Activated effector memory CD4-positive, alpha-beta T cell treated with anti-CD3 and anti-CD28 coated beads, Interleukin-2, amount 50 U/mL, for 16 hours (primary cell): ENCODE data around the gene ETS1.

Source experiments
- DNase-seq: peaks from one replicate; pipeline ENCODE4 v3.0.0-alpha.2; 2020

Gene ETS1

DNA sequence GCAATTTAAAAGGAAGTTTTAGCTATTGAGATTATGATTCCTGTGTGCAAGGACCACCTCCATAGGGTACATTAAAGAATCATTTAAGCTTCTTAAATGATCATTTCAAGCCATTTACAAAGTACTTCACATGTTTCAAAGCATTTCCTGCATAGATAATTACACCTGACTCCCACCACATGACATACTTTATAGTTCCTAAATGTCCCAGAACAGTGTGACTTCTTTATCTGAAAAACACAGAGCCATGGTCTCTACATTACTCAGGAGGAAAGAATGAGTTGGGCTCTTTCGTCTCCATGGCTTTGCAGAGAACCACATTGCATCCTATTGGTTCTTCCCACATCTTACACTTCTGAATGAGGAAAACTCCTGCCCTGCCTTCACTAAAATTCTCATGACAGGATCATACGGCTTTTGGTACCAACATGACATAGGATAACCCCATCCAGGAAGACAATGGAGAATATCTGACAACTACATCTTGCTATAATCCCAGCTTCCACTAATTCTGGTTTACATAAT lies 88.6 kb downstream of the ETS1 start:
- no peak for DNase-seq

GRCh38 chr11:128497776-128498095 lies 89.6 kb downstream of the ETS1 start:
- no peak for DNase-seq

DNA sequence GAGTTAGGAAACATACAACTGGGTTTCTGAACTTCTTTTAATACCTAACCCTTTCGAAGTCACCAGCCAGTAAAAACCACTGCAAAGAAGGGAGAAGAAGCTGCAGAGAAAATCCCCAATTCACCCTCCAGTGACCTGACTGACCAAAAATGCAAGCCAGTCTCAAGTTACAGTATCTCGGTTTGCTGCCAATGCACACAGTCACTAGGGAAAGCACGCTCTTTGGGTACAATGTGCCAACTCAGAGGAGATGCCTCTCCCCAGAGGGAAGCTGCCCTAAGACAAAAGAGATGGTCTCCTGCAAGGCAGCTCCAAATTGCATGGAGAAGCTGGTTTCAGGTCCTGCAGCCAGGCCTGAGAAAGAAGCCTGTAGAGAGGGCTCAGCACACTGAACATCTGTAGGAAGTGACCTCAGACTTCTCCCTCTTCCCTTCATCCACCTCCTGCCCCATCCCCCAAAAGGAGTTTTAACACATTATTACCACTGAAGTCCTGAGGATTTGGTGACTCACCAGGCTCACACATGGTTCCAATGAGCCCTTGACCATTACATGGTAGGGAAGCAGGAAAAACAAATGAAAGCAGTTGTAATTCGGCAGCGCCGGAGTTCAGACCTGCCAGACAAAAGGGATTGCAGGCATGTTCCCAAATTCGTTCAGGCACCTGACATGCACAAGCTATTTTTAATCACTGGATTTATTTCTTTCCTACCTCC lies 90.1 kb downstream of the ETS1 start:
- no peak for DNase-seq

- DNase-seq = no peak
Observed at GRCh38 chr11:128496692-128497060, 90.7 kb downstream of the ETS1 start.

GRCh38 chr11:128496249-128496648 lies 91.1 kb downstream of the ETS1 start:
- no peak for DNase-seq

DNA sequence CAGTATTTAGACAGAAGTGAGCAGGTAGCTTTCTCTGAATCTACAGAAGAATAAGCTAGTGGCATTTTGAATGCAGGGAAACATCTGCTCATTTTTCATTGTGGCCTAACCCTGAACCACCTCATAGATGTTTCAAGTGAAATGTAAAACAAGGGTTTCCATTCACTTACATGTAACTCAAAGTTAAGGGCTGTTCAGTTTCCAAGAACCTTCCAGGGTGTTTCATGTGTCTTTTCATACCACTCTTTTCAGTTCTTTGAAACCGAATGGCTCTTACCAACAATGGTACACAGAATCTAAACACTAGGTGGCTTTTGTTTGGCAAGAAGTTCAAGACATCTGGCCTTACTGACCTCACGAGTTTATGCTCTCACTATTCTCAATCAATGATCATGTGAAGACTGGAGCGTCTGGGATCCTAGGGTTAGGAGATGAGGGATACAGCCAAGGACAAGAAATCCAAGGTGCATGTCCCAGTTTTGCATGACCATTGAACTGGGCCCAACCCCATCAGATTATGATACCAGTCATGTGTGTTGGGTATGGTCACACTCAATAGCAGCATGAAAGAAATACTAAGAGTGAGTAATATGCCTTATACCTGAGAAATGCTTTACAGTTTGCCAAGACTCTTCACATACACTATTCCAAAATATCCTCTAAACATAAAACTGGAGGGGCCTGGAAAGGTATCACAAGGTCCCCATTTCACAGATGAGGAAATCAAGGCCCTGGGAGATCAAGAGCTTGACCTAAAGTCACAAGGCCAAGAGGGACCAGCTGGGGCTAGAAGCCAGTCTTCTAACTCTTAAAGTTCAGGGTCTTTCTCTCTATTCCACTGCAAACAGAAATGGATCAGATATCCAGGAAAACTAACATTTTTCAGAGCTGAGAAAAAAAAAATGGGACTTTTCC lies 92.7 kb downstream of the ETS1 start:
- DNase-seq = no peak

GRCh38 chr11:128493570-128493965 lies 93.8 kb downstream of the ETS1 start:
- no peak for DNase-seq

- DNase-seq = no peak
Observed at GRCh38 chr11:128492903-128493569, 94.3 kb downstream of the ETS1 start.

DNA sequence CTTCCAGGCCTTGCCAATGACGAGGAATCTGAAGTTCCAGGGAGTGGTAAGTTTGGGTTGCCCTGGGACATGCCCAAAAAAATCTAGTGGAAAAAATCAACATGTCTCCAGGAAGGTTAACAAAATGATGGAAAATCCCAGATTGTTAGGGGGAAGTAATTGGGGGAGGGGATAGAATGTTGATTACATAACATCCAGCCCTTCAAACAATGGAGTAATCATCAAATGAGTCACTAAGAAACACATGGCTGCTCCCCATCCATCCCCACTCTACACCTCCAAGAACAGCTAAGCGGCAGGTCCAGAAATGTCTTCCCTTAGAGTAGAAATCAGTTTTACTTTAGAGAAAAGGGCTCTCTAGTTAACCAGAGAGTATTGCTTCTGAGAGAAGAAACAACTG lies 94.9 kb downstream of the ETS1 start:
- DNase-seq = no peak

DNA sequence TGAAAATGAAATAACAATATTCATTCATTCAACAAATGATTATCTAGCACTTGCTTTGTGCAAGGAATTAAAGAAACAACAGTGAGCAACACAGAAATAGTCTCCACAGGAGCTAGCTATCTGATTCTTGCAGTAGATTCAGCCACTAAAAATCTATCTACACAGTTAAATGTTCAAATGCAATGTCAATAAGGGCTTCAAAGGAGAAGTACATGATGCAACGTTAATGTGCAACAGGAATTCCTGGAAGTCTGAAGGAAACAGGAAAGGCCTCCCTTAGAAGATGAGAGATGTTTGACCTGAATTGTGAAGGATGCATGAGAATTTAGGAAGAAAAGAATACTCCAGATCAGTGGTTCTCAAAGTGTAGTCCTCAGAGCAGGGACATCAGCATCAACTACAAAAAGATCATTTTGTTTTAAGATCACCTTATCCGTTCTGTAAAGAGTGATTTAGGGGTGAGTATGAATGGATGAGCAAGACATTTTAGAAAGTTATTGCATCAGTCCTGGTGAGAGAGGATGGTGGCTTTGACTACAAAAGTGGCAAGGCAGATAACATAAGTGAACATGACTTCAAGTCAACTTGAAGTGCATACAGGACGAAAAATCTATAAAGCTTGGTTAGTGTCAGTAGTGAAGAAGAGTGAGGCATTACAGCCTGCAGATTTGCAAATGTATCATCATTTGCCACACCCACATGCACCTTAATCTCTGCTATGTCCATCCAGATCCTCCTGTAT lies 96.0 kb downstream of the ETS1 start:
- DNase-seq = no peak

GRCh38 chr11:128490092-128490491 lies 97.3 kb downstream of the ETS1 start:
- DNase-seq = no peak

DNA sequence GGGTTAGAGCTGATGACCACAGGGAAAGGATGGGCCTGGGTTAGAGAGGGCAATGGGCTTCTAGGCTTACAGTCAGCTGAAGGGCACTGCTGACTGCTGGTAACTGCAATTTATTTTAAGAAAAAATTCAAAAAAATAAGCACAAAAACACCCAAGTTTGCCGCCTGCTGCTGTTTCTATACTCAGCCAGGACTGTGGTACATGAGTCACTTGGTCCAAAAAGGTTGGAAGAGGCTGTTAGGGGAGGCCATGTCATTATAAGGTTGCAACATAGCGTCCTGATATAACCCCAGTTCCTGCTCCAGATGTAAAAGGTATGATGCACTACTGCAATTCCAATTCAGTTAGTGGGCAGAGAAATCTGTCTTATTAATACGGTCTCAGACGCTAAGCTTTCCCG lies 98.9 kb downstream of the ETS1 start:
- peak; percentile 67 for DNase-seq

GRCh38 chr11:128487978-128488377 lies 99.4 kb downstream of the ETS1 start:
- no peak for DNase-seq

DNA sequence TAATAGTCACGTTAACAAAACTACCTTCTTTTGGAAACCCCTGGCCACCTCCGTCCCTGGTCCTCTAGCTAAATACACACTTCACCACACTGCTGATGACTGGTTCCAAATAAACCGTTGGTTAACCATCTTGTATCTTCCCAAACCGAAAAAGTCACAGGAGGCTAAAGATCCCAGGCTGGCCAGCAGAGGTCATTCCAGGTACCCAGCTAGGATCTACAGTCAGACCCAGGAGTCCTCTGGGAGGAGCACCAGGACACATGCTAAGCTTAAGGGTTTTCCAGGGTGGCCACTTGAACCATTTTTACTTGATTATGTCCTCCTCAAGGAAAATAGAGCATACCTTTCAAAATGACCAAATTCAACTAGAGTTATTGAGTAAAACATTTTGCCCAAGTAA lies 103.2 kb downstream of the ETS1 start:
- DNase-seq = no peak

DNA sequence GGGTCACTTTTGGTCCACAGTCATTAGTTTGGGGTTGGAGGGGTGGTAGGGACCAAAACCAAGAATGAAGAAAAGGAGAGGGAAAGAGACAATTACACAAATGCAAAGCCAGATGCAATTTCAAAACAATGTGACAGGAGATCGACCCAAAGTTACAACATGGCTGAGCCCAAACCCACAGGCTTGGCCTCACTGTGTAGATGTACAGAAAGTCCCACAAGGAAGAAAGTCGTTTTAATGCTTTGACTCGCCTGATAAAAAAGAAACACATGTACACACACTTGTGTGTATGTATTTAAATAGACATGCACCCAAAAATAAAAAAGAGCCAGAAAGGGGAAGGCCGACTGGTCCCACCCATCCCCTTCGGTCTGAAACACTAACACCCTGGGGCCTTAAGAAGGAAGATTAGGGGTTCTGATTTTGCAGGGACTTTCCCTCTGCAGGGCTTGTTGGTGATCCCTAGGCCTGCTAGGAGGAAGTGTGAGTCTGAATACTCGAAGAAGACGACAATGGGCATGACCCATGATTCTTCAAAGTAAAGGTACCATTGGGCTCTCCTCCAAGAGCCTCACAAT lies 104.1 kb downstream of the ETS1 start:
- peak; percentile 73 for DNase-seq

DNA sequence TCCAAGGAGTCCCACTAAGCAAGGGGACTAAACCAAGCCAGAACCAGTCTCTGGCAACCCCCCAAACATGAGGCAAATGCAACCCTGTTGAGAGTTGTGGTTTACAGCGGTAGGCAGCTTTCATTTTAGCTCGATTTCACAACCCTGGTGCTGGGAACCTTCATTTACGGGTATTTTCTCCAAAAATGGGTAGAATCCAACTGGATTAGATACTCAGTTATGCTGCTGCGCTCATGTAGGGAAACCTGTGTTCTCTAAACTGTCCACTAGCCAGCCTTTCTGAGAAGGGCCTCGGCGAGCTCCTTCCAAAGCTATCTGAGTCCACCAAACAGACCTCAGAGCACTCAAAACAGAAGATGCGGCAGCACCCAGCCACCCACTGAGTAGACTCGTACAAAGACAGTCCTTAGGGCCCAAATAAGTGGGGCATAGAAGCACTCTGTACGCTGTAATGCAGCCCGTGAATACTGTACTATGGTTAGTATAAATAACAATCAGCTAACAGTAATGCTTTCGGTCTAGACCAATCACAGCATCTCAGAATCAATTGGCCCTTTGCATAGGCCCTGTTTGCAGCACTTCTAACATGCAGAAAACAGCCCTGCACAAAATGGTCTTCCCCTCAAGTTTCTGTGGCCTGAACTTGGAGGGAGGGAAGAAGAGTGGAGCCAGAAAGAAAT lies 104.7 kb downstream of the ETS1 start:
- DNase-seq = peak; percentile 81

- DNase-seq = no peak
Observed at GRCh38 chr11:128482092-128482491, 105.3 kb downstream of the ETS1 start.

DNA sequence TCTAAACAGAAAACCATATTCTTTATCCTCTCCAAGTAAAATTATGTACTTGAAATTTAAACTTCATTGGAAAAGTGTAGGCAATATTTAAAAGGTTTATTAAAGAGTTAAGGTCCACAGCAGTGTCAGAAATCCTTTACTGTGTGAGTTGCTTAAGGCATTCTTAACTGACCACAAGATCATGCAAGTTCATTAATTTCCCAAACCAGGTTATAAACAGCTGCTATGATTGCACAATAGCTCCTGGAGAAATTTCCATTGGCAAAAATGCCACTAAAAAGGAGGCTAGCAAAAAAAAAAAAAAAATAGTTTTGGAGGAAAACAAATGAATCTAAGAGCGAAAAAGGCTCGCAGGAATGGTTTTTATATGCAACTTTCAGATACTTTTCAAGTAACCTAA lies 106.2 kb downstream of the ETS1 start:
- no peak for DNase-seq

- no peak for DNase-seq
Observed at GRCh38 chr11:128480665-128481064, 106.7 kb downstream of the ETS1 start.

DNA sequence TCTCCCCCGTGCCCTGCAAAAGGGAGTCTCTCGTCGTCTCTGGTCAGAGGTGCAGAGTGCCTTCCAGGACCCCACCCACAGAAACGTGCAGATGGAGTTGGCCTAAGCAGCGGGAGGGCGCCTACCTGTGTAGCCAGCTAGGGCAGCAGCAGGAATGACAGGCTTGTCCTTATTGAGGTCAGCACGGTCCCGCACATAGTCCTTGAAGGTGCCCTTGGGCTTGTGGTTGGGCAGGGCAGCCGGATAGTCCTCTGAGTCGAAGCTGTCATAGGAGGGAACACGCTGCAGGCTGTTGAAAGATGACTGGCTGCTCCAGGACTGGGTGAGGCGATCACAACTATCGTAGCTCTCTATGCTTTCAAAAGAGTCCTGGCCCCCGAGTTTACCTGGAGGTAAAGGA lies 107.3 kb downstream of the ETS1 start:
- peak; percentile 66 for DNase-seq

DNA sequence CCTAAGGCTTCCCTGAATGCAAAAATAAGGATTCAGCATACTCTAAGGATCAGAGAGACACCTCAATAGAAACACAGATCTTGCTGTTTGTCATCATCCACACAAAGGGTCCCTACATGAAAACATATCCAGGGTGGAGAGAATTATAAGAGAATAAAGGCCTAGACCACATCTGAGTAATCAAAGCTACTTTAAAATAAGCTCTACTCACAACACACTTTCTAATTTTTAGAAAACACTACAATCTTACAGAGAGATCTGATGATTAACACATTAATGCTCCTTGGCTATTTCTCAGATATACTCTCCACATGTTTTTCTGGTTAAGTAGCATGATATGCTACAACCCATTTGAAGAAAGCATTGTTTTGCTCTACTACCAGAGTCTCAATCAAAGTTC lies 108.2 kb downstream of the ETS1 start:
- DNase-seq = no peak

- DNase-seq = no peak
Observed at GRCh38 chr11:128478305-128478704, 109.1 kb downstream of the ETS1 start.
